GM18519 (cell line): ENCODE measurements around the gene ALG11.
"Not testable (repeated sequence)": the region's sequence is repeated elsewhere in the genome, so short reads cannot be mapped to it uniquely, and the experiment has no call there.

Experiments used
- ATAC-seq: cut with Tn5 transposase; IDR thresholded peaks from one replicate; pipeline ENCODE4 v1.9.1; 2021; ENCODE audit warnings: mild to moderate bottlenecking, moderate library complexity; ENCODE audit not compliant: unreplicated experiment, low FRiP score

The ALG11 gene, protein sequence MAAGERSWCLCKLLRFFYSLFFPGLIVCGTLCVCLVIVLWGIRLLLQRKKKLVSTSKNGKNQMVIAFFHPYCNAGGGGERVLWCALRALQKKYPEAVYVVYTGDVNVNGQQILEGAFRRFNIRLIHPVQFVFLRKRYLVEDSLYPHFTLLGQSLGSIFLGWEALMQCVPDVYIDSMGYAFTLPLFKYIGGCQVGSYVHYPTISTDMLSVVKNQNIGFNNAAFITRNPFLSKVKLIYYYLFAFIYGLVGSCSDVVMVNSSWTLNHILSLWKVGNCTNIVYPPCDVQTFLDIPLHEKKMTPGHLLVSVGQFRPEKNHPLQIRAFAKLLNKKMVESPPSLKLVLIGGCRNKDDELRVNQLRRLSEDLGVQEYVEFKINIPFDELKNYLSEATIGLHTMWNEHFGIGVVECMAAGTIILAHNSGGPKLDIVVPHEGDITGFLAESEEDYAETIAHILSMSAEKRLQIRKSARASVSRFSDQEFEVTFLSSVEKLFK

DNA sequence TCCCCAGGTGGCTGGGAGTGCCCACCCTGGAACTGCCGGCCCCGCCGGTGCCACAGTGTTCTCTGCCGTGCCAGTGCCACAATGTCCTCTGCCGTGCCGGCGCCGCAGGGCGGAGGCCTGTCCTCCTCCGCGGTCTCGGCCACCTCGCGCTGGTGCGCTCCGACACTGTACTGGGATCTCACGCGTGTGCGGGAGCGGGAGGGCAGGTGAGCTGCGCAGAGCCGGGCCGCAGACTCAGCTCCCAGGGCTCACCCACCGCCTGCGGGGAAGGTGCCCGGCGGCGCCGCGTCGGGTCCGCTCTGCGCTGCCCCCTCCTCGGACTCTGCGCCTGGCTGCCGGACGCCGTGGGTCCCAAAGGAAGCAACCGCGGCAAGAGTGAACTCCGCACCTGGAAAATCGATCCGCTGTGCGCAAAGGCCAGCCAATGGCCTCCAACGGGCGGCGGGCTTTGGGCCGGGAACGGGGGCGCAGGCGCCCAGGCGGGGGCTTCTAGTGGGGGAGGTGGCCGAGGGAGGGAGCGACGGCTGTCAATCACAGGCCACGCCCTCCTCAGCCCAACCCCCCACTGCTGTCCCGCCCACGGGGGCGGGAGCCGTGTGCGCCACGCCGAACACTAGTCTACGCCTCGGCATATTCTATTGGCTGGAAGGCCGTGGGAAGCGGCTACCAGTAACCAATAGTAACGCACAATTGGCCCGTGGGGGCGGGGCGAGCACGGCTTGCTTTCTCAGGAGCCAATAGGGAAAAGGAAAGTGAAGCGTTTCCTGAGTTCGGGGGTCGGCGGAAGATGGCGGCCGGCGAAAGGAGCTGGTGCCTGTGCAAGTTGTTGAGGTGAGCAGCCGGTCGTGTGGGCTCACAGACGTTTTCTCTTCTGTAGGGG is at the start of gene ALG11:
ALG11 (plus strand) TSS at position 767 of the 880 bp plus-strand sequence; CDS start at position 788, 21 bp downstream.
- peak; percentile 99 for ATAC-seq

DNA sequence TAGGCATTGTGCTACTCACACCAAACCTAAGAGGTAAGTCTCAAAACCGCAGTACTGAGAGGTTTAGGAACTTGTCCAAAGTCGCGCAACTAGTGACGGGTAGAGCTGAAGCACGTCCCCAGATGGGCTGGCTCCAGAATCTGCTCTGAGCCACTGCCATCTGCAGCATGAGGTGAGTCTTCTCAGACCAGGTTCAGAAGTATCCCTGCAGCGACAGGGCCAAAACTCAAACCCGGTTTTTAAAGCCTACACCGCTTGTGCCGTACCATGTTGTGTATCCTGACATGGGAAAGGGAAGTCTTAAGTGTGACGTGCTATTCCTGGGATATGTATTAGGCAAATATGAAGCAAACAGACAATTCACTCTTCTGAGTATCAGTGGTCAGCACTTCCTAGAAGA is 46.0 kb upstream of the ALG11 start:
- ATAC-seq: no peak

DNA sequence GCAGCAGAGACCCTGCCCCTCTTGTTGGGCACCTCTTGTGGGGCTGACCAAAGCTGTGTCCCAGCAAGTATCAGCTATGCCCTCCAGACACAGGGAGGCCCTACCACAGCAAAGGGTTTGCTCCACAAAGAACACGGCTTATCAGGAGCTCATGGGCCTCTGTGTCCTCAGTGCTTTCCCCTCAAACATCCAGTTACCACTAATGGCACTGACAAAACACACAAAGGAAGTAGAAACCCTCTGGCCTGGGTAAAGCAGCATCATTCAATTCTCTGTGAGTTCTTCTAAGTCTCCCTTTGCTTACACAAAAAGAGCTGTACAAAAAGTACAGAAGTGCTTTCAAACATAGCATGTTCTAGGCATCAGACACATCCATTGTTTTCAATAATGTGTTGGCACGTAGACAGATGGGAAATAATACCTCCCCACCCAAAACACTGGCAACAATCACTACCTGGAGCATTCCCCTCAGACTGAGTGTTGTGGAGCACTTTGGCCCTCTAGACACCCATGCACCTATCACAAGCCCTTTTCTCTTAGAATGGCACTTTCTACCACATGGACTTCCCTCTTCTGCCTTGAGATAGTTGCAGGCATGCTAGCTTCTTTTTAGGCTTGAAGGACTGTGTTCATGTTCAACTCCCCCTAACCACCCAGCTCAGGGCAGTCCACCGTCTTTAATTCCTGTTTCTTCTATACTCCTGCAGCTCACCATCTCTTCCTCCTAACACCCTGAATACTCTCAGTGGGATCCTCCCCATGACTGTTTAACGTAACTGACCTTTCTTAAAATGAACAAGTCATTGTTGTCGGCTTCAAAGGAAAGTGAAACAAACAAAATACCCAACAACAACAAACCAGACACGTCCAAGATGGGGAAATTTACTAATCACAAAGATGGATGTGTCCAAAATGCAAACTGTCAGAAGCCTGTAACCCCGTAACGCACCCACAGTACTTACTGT is 44.4 kb upstream of the ALG11 start:
- no peak for ATAC-seq

DNA sequence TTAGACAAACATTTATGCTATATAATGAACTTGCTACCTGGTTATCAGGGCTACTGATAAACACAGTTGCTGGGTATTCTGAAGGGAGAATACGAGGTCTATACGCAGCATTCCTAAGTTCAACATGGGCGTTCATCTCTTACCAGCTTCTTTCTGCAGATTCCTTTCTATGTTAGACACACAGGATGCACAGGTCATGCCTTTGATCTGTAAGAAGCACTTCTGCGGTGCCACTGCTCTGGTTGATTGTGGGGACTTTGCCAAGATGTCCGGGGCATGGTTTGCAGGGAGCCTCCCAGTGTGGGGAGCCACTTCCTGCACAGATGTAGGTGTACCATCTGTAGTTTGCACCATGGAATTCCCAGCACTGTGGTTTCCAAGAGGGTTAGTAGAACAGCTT is 41.8 kb upstream of the ALG11 start:
- no peak for ATAC-seq

DNA sequence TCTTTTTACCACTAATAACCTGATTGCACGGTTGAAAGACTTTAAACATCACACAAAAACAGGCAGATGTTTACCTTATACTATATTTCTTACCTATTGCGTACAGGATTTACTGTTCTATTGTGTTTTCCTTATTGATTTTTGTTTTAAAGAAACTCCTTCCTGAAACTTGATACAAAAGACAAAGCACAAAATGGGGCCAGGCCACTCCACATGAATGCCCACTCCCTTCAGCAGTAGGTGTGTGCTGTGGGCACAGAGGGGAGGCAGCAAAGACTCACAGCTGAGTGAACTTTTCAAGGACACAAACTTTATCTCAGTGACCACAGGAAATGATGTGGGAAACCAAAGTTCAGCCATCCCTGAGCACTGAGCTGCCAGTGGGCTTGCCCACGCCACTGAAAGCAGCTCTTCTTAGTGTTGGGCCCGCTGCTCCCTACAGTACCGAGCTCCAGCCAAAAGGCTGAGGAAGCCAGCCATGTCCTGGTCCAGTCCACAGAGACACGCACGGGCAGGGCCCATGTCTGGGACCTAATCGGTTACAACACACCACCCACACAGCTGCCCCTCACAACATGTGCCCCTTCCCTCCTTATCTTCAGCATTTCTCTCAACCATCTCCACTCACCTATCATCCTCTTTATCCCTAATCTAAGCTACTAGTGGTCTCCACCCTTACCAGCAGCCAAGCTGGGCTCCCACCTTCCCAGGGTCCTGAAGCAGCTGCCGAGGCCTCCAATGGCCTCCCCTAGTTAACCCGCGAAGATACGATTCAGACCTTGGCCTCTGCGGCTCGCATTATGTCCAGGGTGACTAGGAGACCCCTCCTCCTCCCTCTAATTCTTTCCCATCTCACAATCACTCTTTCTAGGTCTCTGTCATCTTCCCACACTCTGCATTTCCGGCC is 40.4 kb upstream of the ALG11 start:
- no peak for ATAC-seq

DNA sequence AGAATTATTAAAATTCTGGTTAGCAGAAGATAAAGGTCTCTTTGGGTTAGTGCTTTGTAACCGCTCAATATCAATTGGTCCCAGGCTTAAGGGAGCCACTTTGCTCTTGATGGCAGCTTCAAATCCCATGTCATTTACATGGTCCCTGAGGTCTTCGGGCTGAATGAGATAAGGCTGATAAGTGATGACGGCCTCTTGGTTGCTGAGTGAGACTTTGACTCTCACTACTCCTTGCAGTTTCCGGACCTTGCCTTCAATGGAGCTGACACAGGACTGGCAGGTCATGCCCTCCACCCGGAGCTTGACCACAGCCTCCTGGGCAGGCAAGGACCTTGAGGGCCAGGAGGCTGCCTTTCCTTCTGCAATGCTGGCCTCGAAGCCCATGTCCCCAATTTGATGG is 37.7 kb upstream of the ALG11 start:
- ATAC-seq: no peak

DNA sequence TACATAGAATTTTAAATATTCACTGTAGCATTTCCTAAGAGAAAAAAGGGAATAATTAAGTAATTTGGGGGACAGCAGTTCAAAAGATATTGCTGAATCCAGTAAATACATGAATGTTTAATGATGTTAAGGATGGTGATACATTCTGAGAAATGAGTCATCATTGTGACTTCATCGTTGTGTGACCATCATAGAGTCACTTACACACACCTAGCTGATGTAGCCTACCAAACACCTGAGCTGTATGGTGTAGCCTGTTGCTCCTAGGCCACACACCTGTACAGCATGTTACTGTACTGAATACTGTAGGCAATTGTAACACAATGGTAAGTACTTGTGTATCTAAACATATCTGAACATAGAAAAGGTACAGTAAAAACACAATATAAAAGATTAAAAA is 35.8 kb upstream of the ALG11 start:
- ATAC-seq: no peak

DNA sequence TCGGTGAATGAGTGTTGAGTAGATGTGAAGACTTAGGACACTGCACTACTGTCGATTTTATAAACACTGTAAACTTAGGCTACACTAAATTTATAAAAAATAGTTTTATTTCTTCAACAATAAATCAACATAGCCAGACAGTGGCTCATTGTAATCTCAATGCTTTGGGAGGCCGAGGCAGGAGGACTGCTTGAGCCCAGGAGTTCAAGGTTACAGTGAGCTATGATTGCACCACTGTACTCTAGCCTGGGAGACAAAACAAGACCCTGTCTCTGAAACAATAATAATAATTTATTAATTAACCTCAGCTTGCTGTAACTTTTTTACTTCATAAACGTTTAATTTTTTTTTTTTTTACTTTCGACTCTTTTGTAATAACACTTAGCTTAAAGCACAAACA is 35.3 kb upstream of the ALG11 start:
- no peak for ATAC-seq

DNA sequence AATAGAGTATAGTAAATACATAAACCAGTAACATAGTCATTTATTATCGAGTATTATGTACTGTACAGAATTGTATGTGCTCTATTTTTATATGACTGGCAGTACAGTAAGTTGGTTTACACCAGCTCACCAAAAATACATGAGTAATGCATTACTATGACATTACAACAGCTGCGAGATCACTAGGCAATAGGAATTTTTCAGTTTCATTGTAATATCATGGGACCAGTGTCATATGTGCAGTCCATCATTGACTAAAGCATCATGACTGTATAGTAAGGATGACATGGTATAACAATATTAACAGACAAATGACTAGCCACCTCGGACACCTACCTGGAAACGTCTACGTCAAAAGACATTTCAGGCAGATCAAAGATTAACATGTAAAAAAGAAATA is 34.6 kb upstream of the ALG11 start:
- no peak for ATAC-seq

DNA sequence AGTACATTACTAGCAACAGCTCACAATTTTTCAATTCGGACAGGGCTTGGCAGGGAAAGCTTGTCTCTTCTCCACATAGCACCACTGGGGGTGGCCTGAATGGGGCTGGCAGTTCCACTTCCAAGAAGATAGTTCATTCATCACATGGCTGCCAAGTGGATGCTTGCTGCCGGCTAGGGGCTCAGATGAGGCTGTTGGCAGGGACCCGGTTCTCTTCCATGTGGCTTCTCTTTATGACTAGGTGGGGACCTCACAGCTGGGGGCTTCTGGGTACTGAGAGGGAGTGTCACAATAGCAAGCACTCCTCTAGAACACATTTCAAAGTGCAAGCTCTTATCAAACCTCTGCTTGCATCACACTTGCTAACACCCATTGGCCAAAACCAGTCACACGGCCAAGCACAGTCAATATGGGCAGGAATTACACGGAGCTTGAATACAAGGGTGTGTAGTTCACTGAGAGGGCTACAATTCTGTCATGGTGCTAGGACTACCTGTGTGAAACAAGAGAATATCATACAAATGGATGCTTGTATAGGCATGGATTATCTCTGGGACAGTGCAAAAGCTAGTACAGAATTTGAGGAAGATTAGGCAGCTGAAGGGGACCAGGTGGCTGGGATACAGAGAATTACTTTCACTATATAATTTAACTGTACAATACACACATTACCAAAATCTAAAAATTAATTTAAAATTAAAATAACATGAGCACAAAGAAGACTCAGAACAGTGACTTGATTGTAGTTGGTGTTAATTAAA is 33.2 kb upstream of the ALG11 start:
- ATAC-seq: no peak

DNA sequence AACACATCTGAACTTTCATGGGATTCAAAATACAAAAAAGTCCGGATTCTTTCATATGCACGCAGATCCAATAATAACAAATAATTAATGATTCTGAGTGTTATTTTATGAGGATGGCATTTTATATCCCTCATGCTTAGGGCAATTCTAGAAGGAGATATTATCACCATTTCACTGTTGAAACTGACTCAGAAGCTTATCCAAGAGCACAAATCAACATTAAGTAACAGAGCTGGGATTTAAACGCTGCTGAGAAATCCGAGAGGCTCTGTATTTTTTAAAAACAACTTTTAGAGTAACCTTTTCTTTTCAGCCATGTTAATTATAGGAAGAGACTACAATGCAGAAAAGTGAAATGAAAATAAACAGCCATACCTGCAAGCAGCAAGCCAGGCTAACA is 31.3 kb upstream of the ALG11 start:
- ATAC-seq: no peak

DNA sequence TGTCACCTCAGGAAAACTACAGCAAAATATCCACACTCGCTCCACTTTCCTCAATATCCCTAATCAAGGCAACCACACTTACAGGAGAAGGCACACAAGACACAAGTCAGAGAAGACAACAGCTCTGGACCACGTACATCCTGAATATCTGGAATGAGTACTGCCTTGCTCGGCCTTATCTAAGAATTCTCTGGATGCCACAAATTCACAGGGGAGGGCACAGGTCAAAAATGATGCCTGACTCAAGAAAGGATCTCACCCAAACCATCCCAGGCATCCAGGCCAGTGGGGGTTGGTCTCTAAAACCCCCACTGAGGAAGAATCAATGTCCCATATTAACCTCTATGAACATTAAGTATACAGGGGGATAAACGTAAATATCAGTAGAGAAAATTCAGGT is 30.8 kb upstream of the ALG11 start:
- ATAC-seq: no peak

DNA sequence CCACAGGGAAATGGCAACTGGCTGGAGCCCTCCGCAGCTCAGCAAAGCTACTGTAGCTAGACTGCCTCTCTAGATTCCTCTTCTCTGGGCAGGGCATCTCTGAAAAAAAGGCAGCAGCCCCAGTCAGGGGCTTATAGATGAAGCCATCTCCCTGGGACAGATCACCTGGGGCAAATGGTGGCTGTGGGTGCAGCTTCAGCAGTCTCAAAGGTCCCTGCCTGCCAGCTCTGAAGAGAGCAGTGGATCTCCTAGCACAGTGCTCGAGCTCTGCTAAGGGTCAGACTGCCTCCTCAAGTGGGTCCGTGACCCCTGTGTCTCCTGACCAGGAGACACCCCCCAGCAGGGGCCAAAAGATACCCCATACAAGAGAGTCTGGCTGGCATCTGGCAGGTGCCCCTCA is 28.9 kb upstream of the ALG11 start:
- not testable (repeated sequence) for ATAC-seq

DNA sequence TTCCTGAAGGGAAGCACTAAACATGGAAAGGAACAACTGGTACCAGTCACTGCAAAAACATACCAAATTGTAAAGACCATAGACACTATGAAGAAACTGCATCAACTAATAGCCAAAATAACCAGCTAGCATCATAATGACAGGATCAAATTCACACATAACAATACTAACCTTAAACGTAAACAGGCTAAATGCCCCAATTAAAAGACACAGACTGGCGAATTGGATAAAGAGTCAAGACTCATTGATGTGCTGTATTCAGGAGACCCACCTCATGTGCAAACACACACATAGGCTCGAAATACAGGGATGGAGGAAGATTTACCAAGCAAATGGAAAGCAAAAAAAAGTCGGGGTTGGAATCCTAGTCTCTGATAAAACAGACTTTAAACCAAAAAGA is 27.3 kb upstream of the ALG11 start:
- not testable (repeated sequence) for ATAC-seq

DNA sequence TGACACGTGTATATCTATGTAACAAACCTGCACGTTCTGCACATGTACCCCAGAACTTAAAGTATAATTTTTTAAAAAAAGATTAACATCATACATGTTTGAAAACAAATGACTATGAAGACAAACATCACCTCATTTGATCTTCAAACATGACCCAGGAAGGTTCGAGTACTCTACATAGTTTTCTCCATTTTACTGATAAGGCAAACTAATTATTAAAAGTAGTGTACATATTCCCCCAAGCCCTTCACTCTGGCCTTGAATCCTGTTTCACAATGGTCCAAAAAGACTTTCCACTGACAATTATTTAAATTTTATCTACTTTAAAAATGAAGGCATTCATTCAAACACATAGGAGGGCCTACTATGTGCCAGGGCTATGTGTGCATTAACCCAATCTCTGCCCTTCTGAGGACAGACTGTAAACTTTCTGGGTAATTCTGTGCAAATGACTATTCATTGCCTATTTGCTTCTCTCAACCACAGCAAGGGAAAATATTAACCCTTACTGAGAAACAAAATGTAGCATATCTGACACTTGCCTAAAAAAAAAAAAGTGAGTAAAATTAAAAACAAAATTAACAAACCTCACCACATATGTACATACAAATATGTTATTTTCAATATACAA is 23.1 kb upstream of the ALG11 start:
- no peak for ATAC-seq

DNA sequence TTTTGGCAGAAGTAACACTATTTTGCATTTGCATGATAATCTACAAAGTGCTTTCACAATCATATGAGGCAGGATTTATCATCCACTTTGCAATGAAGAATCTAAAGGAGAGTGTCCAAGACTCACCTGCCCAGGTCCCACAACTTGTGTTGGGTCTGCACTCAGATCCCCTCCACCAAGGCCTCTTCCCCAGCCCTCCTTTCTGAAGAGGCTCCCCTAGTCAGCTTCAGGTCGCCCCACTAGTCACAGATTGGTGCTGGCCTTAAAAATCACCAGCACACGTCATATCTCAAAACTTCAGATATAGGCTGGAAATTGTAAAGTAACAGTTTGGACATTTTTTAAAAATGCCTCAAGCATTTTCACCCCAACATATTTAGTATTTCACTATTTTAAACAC is 18.5 kb upstream of the ALG11 start:
- ATAC-seq: no peak

DNA sequence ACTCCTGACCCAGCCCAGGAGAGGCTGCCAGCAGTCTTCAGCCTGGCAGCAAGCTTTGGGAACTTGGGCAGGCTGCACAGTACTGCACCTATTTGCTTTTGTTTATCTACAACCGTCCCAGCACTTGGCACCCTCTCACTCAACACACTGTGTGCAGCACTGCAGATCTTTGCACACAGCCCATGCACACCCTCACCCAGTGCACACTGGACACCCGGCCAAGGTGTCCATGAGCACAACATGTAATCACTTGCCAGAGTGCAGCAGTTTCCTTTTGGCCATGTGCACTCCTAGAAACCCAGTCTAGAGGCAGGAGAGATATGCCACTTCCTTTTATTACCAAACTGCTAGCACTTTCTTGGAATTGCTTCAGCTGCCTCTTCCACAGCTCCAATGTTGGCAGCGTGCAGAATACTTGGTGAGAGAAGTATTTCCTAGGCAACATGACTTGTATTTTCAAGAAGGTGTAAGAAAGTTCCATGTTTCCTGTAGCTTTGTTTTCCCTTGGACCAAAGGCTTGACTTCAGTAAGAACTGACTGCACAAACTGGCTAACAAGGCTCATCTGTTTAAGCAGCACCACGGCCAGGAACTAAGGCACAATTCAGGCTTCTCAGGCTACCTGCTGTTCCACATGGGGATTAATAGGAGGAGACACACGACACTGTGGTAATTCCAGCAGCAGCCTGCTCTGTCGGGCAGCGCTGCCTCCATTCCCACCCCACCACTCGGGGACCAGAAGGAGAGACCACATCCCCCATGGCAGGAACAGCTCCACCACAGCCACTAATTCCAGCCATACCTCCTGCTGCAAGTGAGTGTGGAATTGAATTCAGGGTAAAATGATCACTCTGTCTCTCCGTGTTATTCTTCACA is 16.3 kb upstream of the ALG11 start:
- ATAC-seq: no peak
